Ammon's horn (tissue), 1 donor: ENCODE measurements around the gene NEU2.
A peak's percentile ranks its signal among the peaks of the same experiment; 100 is the strongest.
"Not testable (repeated sequence)": the region's sequence is repeated elsewhere in the genome, so short reads cannot be mapped to it uniquely, and the experiment has no call there.

Source experiments
- DNase-seq: peaks from one replicate; pipeline ENCODE4 v3.0.0-alpha.2; 2016; ENCODE audit warnings: low spot score

The NEU2 gene

GRCh38 chr2:233058717-233059546, 26.5 kb downstream of the NEU2 start:
- DNase-seq, result no peak

- no peak for DNase-seq
Measured at GRCh38 chr2:233059547-233059796, 27.0 kb downstream of the NEU2 start.

GRCh38 chr2:233059797-233060500, 27.5 kb downstream of the NEU2 start, which contains the start of gene INPP5D:
Gene INPP5D (plus strand): TSS chr2:233060342. CDS start chr2:233060479, 137 bp downstream.
- DNase-seq, result peak; percentile 69

DNA sequence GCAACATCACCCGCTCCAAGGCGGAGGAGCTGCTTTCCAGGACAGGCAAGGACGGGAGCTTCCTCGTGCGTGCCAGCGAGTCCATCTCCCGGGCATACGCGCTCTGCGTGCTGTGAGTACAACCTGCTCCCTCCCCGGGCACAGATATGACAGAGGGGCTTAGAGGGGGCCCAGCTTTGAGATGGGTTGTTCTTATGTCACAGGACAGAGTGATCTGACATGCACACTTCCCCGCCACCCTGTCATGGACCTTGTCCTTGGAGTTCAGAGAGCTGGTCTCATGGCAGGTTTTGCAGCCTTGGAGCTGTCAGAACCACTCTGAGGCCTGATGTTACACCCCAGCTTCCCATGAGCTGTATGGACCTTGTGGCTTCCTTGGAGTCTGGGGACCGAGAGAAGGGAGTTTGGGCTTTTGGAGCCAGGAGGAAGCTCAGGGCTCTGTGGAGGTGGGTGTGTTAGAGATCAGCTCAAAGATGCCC, 28.1 kb downstream of the NEU2 start:
- DNase-seq, result no peak

GRCh38 chr2:233060980-233061590, 28.6 kb downstream of the NEU2 start:
- peak; percentile 35 for DNase-seq

DNA sequence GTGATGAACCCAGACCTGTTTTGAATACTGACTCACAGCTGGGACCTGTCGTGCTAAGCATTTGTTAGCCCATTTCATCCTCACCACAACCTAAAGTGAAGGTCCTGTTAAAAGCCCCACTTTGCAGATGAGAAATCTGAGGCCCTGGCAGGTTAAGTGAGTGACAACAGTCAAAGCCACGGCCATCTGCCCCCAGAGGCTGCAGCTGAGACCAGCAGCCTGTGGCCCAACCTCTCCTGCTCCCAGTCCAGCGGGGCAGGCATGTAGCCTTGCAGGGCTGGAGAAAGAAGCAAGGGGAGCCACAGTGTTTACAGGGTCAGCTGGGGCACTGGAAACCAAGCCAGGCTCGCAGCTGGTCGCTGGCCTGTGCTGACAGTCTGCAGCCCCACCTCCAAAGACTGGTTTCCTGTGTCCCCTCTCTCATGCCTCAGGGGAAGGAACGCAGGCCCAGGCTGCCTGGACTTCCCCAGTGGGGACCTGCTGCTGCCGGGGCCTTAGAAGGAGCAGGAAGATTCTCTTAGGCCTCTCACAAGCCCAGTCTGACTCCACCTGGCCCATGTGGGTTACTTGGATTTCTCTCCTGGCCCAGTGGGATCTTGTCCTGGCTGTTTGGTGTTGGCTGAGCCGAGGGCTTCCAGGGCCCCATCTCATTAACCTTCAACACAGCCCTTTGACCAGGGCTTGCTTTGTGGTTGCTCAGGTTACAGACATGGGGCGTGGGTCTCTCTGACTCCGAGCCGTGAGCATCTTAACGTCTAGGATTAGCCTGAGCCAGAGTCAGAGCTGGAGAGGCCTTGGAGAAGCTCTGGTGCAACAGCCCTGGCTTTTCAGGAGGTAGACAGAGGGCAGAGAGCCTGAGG, 29.3 kb downstream of the NEU2 start:
- peak; percentile 71 for DNase-seq

DNA sequence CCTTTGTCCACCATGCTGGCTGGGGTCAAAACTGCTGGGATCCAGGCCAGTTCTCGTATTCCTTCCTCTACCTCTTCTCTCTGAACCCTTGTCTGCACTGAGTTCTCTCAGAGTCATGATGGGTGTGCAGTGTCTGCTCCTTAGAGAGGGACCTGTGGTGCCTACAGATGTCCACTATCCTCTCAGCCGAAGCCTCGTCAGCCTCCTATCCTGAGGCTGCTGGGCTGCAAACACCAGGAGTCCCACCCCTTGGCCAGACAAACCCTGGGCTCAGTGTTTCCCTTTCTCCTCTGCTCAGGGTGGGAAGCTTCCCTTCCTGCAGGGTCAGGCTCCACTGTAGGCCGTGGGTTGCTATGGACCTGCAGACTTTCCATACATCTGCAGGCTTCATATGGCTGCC, 30.0 kb downstream of the NEU2 start:
- no peak for DNase-seq

DNA sequence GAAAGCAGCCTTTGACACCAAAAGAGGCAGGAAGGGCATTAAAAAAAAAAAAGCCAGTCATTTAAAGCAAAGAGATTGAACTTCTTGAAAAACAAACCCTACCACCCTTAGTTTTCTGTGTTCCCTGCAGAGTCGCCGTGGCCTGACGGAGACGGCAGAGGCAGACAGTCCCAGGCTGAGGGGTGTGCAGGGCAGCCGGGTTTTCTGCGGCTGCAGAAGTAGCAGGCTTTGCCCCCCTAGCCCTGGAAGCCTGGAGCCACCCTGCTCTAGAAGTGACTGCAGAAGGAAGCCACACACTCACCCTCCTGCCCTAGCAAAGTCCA, 30.4 kb downstream of the NEU2 start:
- DNase-seq, result no peak

- DNase-seq, result no peak
Measured at GRCh38 chr2:233063269-233063975, 30.9 kb downstream of the NEU2 start.

- no peak for DNase-seq
Measured at GRCh38 chr2:233063976-233064411, 31.5 kb downstream of the NEU2 start.

DNA sequence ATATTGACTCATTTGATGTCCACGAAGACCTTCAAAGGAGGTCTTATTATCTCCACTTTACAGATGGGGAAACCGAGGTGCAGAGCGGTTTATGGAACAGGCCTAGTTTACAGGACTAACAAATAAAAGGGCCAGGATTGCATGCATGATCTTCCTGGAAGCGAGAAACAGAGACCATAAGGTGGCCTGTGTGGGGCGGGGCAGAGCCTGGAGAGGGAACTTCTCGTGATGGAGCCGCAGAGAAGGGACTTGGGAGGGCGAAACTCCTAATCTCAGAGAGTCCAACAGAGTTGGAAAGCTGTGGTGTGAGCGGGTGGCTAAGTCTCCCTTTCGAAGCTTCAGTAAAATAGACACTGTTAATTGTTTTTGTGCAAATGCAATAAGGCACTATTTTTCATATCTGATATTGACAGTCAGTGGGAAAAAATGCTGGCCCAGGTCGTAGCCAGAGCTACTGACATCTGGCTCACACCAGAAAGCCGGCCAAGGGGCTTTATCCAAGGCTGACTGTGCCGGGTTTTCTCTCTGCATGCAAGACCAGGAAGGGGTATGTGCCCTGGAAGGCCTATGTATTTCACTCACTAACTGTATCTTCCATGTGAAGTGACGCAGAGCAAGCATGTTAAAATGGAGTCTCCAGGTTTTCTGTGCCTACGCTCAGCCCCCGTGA, 32.2 kb downstream of the NEU2 start:
- no peak for DNase-seq

DNA sequence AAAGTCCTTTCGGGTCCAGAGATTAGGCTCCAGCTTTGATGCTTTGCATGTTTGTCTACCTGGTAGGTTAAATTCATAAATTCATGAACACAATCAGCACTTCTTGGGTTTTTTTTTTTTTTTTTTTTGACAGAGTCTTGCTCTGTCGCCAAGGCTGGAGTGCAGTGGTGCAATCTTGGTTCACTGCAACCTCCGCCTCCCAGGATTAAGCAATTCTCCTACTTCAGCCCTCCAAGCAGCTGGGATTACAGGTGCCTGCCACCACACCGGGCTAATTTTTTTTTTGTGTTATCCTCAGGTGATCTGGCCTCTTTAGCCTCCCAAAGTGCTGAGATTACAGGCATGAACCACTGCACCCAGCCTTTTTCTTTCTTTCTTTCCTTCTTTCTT, 32.7 kb downstream of the NEU2 start:
- not testable (repeated sequence) for DNase-seq

GRCh38 chr2:233065954-233066470, 33.5 kb downstream of the NEU2 start:
- no peak for DNase-seq

GRCh38 chr2:233068762-233069418, 36.4 kb downstream of the NEU2 start:
- DNase-seq, result no peak

GRCh38 chr2:233072838-233073237, 40.4 kb downstream of the NEU2 start:
- DNase-seq, result no peak

GRCh38 chr2:233074106-233074505, 41.6 kb downstream of the NEU2 start:
- DNase-seq, result no peak

- DNase-seq, result no peak
Measured at GRCh38 chr2:233075141-233075965, 42.9 kb downstream of the NEU2 start.

DNA sequence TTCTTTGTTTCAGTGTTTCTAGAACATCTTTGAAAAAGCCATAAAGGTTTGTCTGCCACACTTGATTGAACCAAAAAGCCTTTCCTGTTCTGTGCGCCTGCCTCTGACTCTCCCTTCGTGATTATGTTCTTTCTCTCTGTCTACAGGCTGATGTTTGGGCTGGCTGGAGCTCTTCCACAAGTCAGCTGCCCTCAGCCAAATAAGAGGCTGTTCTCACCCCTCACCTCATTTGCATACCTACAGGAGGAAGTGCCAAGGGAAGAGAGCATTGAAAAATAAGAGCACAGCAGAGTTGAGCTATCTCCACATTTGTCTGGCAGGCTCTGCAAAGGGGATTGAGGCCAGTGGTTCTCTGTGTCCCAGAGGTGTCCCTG, 43.5 kb downstream of the NEU2 start:
- peak; percentile 59 for DNase-seq

DNA sequence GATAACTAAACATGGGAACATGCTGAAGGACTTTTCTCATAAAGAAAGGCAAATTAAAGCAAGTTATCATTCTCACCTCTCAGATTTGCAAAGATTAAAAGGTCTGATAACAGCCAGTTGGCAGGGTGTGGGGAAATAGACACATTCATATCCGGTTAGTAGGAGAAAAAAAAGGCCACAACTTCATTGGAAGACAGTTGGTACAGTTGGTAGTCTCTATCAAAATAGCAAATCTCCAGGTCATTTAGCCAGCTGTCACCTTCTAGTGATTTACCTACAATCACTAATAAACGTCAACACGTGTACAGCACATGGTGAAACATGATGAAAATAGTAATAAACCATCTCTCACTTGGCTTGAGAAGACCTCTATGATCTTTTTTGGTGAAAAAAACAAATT, 44.3 kb downstream of the NEU2 start:
- no peak for DNase-seq
